ENCODE results near the gene HAND1.

HAND1 gene

DNA sequence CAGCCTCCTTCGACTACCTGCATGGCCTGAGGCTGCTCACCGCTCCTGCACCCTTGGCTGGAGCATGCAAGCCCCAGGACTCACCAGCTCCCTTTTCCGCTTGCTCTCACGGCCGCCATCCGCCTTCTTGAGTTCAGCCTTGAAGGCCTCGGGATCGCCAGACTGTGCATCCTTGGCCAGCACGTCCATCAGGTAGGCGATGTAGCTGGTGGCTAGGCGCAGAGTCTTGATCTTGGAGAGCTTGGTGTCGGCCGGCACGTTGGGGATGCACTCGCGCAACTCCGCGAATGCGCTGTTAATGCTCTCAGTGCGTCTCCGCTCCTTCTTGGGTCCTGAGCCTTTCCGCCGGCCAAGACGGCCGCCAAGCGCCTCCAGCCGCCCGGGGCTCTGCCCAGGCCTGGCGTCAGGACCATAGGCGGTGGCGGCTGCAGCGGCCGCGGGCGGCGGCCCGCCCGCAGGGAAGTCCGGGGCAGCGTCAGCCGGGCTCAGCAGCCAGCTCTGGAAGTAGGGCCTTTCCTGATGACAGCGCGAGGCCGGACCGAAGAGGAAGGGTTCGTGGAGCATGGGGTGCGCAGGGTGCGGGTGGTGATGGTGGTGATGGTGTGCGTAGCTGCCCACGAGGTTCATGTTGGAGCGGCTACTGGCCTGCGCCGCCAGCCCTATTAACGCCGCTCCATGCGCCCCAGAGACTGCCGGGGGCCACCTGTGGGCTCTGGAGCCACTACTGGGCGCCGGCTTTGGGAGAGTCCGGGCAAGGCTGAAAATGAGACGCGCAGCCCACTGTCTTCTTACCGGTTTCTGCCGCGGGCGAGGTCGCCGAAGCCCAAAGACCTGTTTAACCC is 424 bp downstream of the HAND1 start:
- in situ Hi-C loops (cut with MboI; ENCODE audit: low pct_unique_long_range_greater_than_20kb, low sequenced_read_pairs, unreplicated experiment) = no loop called here
- TF ChIP-seq, protein P1, sequence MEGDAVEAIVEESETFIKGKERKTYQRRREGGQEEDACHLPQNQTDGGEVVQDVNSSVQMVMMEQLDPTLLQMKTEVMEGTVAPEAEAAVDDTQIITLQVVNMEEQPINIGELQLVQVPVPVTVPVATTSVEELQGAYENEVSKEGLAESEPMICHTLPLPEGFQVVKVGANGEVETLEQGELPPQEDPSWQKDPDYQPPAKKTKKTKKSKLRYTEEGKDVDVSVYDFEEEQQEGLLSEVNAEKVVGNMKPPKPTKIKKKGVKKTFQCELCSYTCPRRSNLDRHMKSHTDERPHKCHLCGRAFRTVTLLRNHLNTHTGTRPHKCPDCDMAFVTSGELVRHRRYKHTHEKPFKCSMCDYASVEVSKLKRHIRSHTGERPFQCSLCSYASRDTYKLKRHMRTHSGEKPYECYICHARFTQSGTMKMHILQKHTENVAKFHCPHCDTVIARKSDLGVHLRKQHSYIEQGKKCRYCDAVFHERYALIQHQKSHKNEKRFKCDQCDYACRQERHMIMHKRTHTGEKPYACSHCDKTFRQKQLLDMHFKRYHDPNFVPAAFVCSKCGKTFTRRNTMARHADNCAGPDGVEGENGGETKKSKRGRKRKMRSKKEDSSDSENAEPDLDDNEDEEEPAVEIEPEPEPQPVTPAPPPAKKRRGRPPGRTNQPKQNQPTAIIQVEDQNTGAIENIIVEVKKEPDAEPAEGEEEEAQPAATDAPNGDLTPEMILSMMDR (IDR thresholded peaks at IDR 0.05; ENCODE audit: extremely low read depth, insufficient read depth, missing control alignments) = no peak
- DNase-seq (ENCODE audit: low spot score) = peak; percentile 48

DNA sequence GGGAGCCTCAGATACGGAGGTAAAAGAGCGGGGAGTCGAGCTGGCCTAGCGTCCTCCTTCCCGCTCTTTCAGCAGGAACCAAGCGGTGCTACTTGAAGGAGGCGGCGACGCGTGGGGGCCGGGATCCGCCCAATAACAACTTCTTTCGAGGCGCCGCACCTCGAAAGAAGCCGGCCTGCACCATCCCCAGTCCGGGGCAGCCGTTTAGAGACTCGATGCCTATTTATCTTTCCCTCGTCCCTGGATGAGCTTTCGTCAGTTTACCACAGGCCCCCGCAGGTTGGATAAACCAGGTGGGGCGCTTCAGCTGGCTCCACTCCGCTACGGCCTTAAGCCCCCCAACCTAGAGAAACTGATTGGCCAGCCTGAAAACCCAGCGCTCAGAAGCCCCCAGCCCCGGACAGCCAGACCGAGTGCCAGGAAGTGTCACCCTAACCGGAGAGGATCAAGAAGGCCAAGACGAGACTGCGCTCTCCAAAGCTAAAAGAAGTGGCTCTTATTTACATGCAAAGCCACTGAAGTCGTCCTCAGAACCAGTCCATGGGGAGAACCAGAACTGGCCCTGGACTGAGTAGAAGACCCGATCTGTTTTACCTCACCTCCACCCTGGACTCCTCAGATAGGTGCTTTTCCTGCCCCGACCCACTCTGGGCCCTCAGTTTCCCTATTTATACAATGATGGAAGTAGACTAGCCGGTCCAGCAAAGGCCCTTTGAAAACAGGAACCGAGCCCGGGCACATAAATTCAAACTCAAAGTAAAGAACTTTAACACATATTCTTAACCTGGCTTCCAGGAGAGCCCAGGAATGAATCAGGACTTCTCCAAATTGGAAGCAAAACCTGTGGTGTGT is 1.4 kb downstream of the HAND1 start:
- TF ChIP-seq, protein P1 (IDR thresholded peaks at IDR 0.05; ENCODE audit: extremely low read depth, insufficient read depth, missing control alignments) = no peak
- in situ Hi-C loops (cut with MboI; ENCODE audit: low pct_unique_long_range_greater_than_20kb, low sequenced_read_pairs, unreplicated experiment) = no loop called here

GRCh38 chr5:154475591-154476353 is 2.3 kb downstream of the HAND1 start:
- in situ Hi-C loops (cut with MboI; ENCODE audit: low pct_unique_long_range_greater_than_20kb, low sequenced_read_pairs, unreplicated experiment) = no loop called here
- DNase-seq (ENCODE audit: low spot score) = no peak
- TF ChIP-seq, protein P1 (IDR thresholded peaks at IDR 0.05; ENCODE audit: extremely low read depth, insufficient read depth, missing control alignments) = no peak

More for the DNA sequence above, 1.4 kb downstream of the HAND1 start:
- peak; percentile 39 for DNase-seq (ENCODE audit: low spot score)

GRCh38 chr5:154474396-154475334 is 3.4 kb downstream of the HAND1 start:
- TF ChIP-seq, protein P1 (IDR thresholded peaks at IDR 0.05; ENCODE audit: extremely low read depth, insufficient read depth, missing control alignments) = no peak
- peak; percentile 38 for DNase-seq (ENCODE audit: low spot score)
- in situ Hi-C loops (cut with MboI; ENCODE audit: low pct_unique_long_range_greater_than_20kb, low sequenced_read_pairs, unreplicated experiment) = no loop called here

- DNase-seq (ENCODE audit: low spot score) = no peak
- TF ChIP-seq, protein P1 (IDR thresholded peaks at IDR 0.05; ENCODE audit: extremely low read depth, insufficient read depth, missing control alignments) = no peak
- in situ Hi-C loops (cut with MboI; ENCODE audit: low pct_unique_long_range_greater_than_20kb, low sequenced_read_pairs, unreplicated experiment) = no loop called here
Measured at GRCh38 chr5:154473581-154474283, 4.3 kb downstream of the HAND1 start.

All from GM13977 (cell line).